Eye (tissue), 1 donor: ENCODE results near the gene ADAMTS2.
"Not testable (repeated sequence)": the region's sequence is repeated elsewhere in the genome, so short reads cannot be mapped to it uniquely, and the experiment has no call there.

Experiments used
- DNase-seq: peaks from one replicate; pipeline ENCODE4 v3.0.0-alpha.2; 2015

ADAMTS2 gene

GRCh38 chr5:179325296-179326031 is 19.8 kb downstream of the ADAMTS2 start:
- no peak for DNase-seq

GRCh38 chr5:179324760-179325295 is 20.4 kb downstream of the ADAMTS2 start:
- no peak for DNase-seq

- DNase-seq, result not testable (repeated sequence)
Observed at GRCh38 chr5:179324316-179324715, 20.9 kb downstream of the ADAMTS2 start.

GRCh38 chr5:179323026-179323870 is 22.0 kb downstream of the ADAMTS2 start:
- peak; percentile 21 for DNase-seq

GRCh38 chr5:179322071-179323025 is 22.9 kb downstream of the ADAMTS2 start:
- peak; percentile 26 for DNase-seq

GRCh38 chr5:179321206-179321987 is 23.9 kb downstream of the ADAMTS2 start:
- DNase-seq, result no peak

- DNase-seq, result peak; percentile 64
Observed at GRCh38 chr5:179319741-179320281, 25.4 kb downstream of the ADAMTS2 start.

- DNase-seq, result peak; percentile 36
Observed at GRCh38 chr5:179319123-179319522, 26.1 kb downstream of the ADAMTS2 start.

- DNase-seq, result peak; percentile 94
Observed at GRCh38 chr5:179318221-179318955, 26.9 kb downstream of the ADAMTS2 start.

- DNase-seq, result peak; percentile 49
Observed at GRCh38 chr5:179317411-179318220, 27.6 kb downstream of the ADAMTS2 start.

- DNase-seq, result peak; percentile 40
Observed at GRCh38 chr5:179316982-179317381, 28.3 kb downstream of the ADAMTS2 start.

- no peak for DNase-seq
Observed at GRCh38 chr5:179316111-179316551, 29.1 kb downstream of the ADAMTS2 start.

GRCh38 chr5:179315356-179315890 is 29.8 kb downstream of the ADAMTS2 start:
- no peak for DNase-seq

GRCh38 chr5:179314606-179315355 is 30.5 kb downstream of the ADAMTS2 start:
- no peak for DNase-seq

- DNase-seq, result peak; percentile 64
Observed at GRCh38 chr5:179313849-179314521, 31.3 kb downstream of the ADAMTS2 start.

- DNase-seq, result no peak
Observed at GRCh38 chr5:179312557-179313235, 32.6 kb downstream of the ADAMTS2 start.

GRCh38 chr5:179311581-179311980 is 33.7 kb downstream of the ADAMTS2 start:
- DNase-seq, result no peak
